Panc1 (cell line): ENCODE measurements around the gene ZNF407. TPM values are rescaled to one million over a fixed set of nuclear protein-coding genes. Genes with fewer than 3 reads are reported as not detected.

Experiments used
- ATAC-seq: fragments of 200-7000 bp; cut with Tn5 transposase; 2 replicates; pipeline ENCODE4 v1.9.1; 2020; ENCODE audit warnings: mild to moderate bottlenecking, moderate library complexity
- BruUV-seq: library from RNA; stranded (reverse); fragments of 400-500 nt; replicated peaks from 2 replicates; lab custom pipeline; 2021; lab: Mats Ljungman, UMichigan
- CTCF ChIA-PET: fragments of 300-600 bp; sonication (Branson Sonifier 250); formaldehyde crosslinking; loops from one replicate; lab custom pipeline; 2022; ENCODE audit warnings: antibody characterized with exemption; lab: Charles Lee
- POLR2A ChIA-PET: fragments of 300-600 bp; sonication (Branson Sonifier 250); formaldehyde crosslinking; loops from one replicate; lab custom pipeline; 2022; ENCODE audit warnings: antibody characterized with exemption; lab: Charles Lee
- DNase-seq: peaks from one replicate; pipeline ENCODE4 v3.0.0-alpha.2; 2010; ENCODE audit warnings: low read depth, low spot score
- H3K27ac ChIP-seq: 2 replicates; pipeline ENCODE4 v1.5.1; 2011; ENCODE audit warnings: mild to moderate bottlenecking, low read length, inconsistent platforms
- H3K27me3 ChIP-seq: fragments of 200-500 bp; sonication (Bioruptor generic); 2 replicates; pipeline ENCODE4 v1.6.0; 2014; ENCODE audit warnings: low read length, inconsistent platforms; ENCODE audit not compliant: control insufficient read depth, insufficient read depth
- H3K36me3 ChIP-seq: fragments of 200-500 bp; sonication (Bioruptor generic); 2 replicates; pipeline ENCODE4 v1.5.1; 2014; ENCODE audit warnings: inconsistent platforms, mild to moderate bottlenecking, low read length, moderate library complexity; ENCODE audit not compliant: control insufficient read depth, insufficient read depth
- H3K4me1 ChIP-seq: 2 replicates; pipeline ENCODE4 v1.5.1; 2011; ENCODE audit warnings: inconsistent platforms, mild to moderate bottlenecking, low read length, moderate library complexity; ENCODE audit not compliant: control insufficient read depth, insufficient read depth
- H3K4me3 ChIP-seq, 2 experiments: 2 replicates each; pipeline ENCODE4 v1.5.1; 2011 to 2012; ENCODE audit warnings: low read depth in 2 of 2, low read length in 2 of 2, mild to moderate bottlenecking in 2 of 2, inconsistent platforms in 1 of 2, moderate library complexity in 1 of 2
- H3K9me3 ChIP-seq: fragments of 200-500 bp; sonication (Bioruptor generic); 2 replicates; pipeline ENCODE4 v1.5.1; 2014; ENCODE audit warnings: low read depth, mild to moderate bottlenecking, inconsistent platforms, low read length, moderate library complexity; ENCODE audit not compliant: control insufficient read depth, insufficient read depth
- CTCF ChIP-seq: fragments of 450-650 bp; IDR thresholded peaks from 2 replicates; pipeline ENCODE4 v1.5.1; 2017; ENCODE audit warnings: mild to moderate bottlenecking
- POLR2AphosphoS5 ChIP-seq: IDR thresholded peaks from 2 replicates; pipeline ENCODE4 v1.6.1; 2012; ENCODE audit warnings: mild to moderate bottlenecking, low read depth, low read length, moderate library complexity
- REST ChIP-seq, 2 experiments: IDR thresholded peaks; 2 replicates each; pipeline ENCODE4 v1.6.1; 2011 to 2012; ENCODE audit warnings: low read depth in 2 of 2, control low read depth in 1 of 2, low read length in 1 of 2, mild to moderate bottlenecking in 1 of 2, moderate library complexity in 1 of 2; ENCODE audit not compliant: insufficient read depth in 1 of 2
- SIN3A ChIP-seq: IDR thresholded peaks from 2 replicates; pipeline ENCODE4 v1.6.1; 2012; ENCODE audit warnings: low read depth, mild to moderate bottlenecking, low read length, moderate library complexity, borderline replicate concordance; ENCODE audit not compliant: insufficient read depth
- TCF7L2 ChIP-seq: IDR thresholded peaks from 2 replicates; pipeline ENCODE4 v1.6.1; 2011; ENCODE audit warnings: mild to moderate bottlenecking, low read depth, low read length, inconsistent platforms
- in situ Hi-C: cut with HindIII; loops from 2 replicates; pipeline ENCODE4 v1.10.0; 2016; ENCODE audit warnings: low sequenced_read_pairs, low pct_unique_long_range_greater_than_20kb
- intact Hi-C: fragments of 100-400 bp; cut with micrococcal nuclease; formaldehyde crosslinking; loops from one replicate; pipeline ENCODE4 v1.10.0; 2022; ENCODE audit not compliant: unreplicated experiment
- total RNA-seq: library from RNA; stranded (reverse); gene quantifications from one replicate; pipeline ENCODE4 v1.2.1, GENCODE V29; 2021; ENCODE audit not compliant: unreplicated experiment

The ZNF407 gene
- total RNA-seq, 1 experiment from 2014 or later, result 16.8 TPM

GRCh38 chr18:75044791-75045190 lies 447.1 kb downstream of the ZNF407 start:
- no peak overlapping the region for H3K27ac ChIP-seq
- intact Hi-C loops, result loop anchor here (5.0 to 10.0 kb wide), 2 partner anchors 147 to 390 kb away; no protein-coding TSS in a partner anchor
- in situ Hi-C loops, result no loop called here
- DNase-seq, result no peak
- CTCF ChIA-PET, result no interaction called here
- POLR2A ChIA-PET, result interaction anchor here (0.6 kb wide), 1 partner anchor 213 kb away, joined by 3 read pairs; no protein-coding TSS in a partner anchor
- no peaks in the 10 kb centered on the region for H3K9me3 ChIP-seq
- no TSS peak for BruUV-seq
- no peaks in the 10 kb centered on the region for H3K36me3 ChIP-seq
- no peaks in the 10 kb centered on the region for H3K4me1 ChIP-seq
- no peak for ATAC-seq
- H3K4me3 ChIP-seq, result no peak overlapping the region
- H3K27me3 ChIP-seq, result no peaks in the 10 kb centered on the region
- TF ChIP-seq POLR2AphosphoS5, result no peak
- TF ChIP-seq TCF7L2, result no peak
- TF ChIP-seq REST (IDR thresholded peaks at IDR 0.05; ENCODE audit: insufficient read depth in 1 of 2, low read depth in 2 of 2, low read length in 1 of 2), result no peak
- TF ChIP-seq SIN3A, result no peak
- TF ChIP-seq CTCF, result no peak

- no peaks in the 10 kb centered on the region for H3K9me3 ChIP-seq
- BruUV-seq, result no TSS peak
- CTCF ChIA-PET, result no interaction called here
- in situ Hi-C loops (no loop called here), intact Hi-C loops (loop anchor here (10.0 kb wide), 1 partner anchor 390 kb away; no protein-coding TSS in a partner anchor)
- no peak for ATAC-seq
- no peak overlapping the region for H3K27ac ChIP-seq
- H3K4me1 ChIP-seq, result no peaks in the 10 kb centered on the region
- H3K4me3 ChIP-seq, result no peak overlapping the region
- POLR2A ChIA-PET, result no interaction called here
- DNase-seq, result no peak
- H3K27me3 ChIP-seq, result no peaks in the 10 kb centered on the region
- H3K36me3 ChIP-seq, result no peaks in the 10 kb centered on the region
- no peak for TF ChIP-seq TCF7L2
- no peak for TF ChIP-seq SIN3A
- no peak for TF ChIP-seq POLR2AphosphoS5
- no peak for TF ChIP-seq REST (IDR thresholded peaks at IDR 0.05; ENCODE audit: insufficient read depth in 1 of 2, low read depth in 2 of 2, low read length in 1 of 2)
- TF ChIP-seq CTCF, result no peak
Measured at GRCh38 chr18:75045272-75045671, 447.6 kb downstream of the ZNF407 start.
